ENCODE measurements around the gene DENND2A. TPM values are rescaled to one million over a fixed set of nuclear protein-coding genes. Genes with fewer than 3 reads are reported as not detected.
"Not testable (repeated sequence)": the region's sequence is repeated elsewhere in the genome, so short reads cannot be mapped to it uniquely, and the experiment has no call there.

The DENND2A gene
- total and polyA plus RNA-seq, 3 experiments from 2014 or later = not detected

DNA sequence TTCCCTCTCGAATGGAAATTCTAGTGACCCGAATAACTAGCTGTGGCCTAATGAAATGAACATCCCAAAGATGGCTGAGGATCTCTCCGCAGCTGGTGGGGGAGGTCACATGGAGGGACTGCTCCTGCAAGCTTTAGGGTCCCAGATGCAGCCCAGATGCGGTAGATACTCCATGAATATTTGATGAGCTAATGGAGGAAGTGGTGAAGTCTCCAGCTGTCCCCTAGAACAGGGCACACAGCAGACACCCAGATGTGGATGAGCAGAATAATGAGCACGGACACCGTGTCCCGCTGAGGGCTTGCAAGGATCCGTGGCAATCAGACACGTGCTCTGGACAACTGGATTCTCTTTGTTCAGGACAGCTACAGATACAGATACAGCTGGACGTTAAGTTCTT lies 59.2 kb downstream of the DENND2A start:
- no peaks in the 10 kb centered on the region for H3K4me1 ChIP-seq (ENCODE audit: insufficient read depth, low read length)
- Mint-ChIP-seq H3K9me3 (no peaks in the 10 kb centered on the region), H3K4me3 (no peak overlapping the region), H3K36me3 (no peaks in the 10 kb centered on the region), H3K27ac (no peak overlapping the region), H3K27me3 (peaks cover 5 to 22% of the 10 kb centered on the region in 2 donors), H3K4me1 (no peaks in the 10 kb centered on the region)
- CTCF ChIA-PET = no interaction called here
- DNase-seq = no peak
- no peak overlapping the region for H3K27ac ChIP-seq (ENCODE audit: low read depth, low read length)
- no peaks in the 10 kb centered on the region for H3K36me3 ChIP-seq (ENCODE audit: insufficient read depth, low read length)
- POLR2A ChIA-PET = no interaction called here
- no peaks in the 10 kb centered on the region for H3K27me3 ChIP-seq (ENCODE audit: insufficient read depth, low read length, poor library complexity, severe bottlenecking)
- no peaks in the 10 kb centered on the region for H3K9me3 ChIP-seq (ENCODE audit: low read length)
- H3K4me3 ChIP-seq (ENCODE audit: low read length) = no peak overlapping the region

DNA sequence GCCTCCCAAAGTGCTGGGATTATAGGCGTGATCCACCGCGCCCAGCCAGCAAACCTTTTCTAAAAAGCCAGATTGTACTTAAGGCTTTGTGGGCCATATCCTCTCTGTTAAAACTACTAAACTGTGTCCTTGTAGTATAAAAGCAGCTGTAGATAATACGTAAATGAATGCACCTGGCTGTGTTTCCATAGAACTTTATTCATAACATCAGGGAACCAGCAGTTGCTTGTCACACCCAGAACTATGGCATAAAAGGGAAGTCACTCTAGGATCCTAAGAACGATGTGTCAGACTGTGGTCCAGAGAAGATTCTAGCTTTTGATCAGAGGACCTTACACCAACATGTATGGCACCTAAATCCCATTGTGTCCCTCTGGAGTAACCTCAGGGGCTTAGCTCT lies 63.0 kb downstream of the DENND2A start:
- Mint-ChIP-seq H3K4me1 (no peaks in the 10 kb centered on the region), H3K27me3 (peaks cover 8 to 29% of the 10 kb centered on the region in 2 donors), H3K27ac (no peak overlapping the region), H3K36me3 (no peaks in the 10 kb centered on the region), H3K4me3 (no peak overlapping the region), H3K9me3 (no peaks in the 10 kb centered on the region)
- Histone ChIP-seq H3K9me3 (ENCODE audit: low read length) (no peaks in the 10 kb centered on the region), H3K27me3 (ENCODE audit: insufficient read depth, low read length, poor library complexity, severe bottlenecking) (no peaks in the 10 kb centered on the region), H3K36me3 (ENCODE audit: insufficient read depth, low read length) (no peaks in the 10 kb centered on the region), H3K4me1 (ENCODE audit: insufficient read depth, low read length) (no peaks in the 10 kb centered on the region), H3K27ac (ENCODE audit: low read depth, low read length) (no peak overlapping the region), H3K4me3 (ENCODE audit: low read length) (no peak overlapping the region)
- POLR2A ChIA-PET = no interaction called here
- CTCF ChIA-PET = no interaction called here
- no peak for DNase-seq

DNA sequence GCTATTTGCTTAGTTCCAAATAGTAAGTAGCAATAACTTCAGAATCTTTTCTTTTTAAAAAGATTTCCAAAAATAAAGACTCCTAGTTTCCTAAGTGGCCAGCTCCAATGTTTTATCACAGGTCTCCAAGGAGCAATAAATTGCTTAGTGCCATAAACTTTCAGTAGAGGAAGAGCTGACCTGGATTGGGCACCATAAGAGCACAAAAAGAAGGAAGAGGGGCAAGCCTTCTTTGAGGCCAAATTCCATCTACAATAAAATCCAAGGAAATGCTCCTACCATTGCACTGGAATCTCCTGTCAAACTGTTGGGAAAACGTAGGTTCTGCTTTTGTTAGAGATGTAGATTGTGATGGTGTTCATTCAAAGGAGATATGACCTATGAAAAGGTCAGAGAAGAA lies 64.0 kb downstream of the DENND2A start:
- no peak overlapping the region for H3K27ac ChIP-seq (ENCODE audit: low read depth, low read length)
- no peaks in the 10 kb centered on the region for H3K4me1 ChIP-seq (ENCODE audit: insufficient read depth, low read length)
- Mint-ChIP-seq H3K36me3 (no peaks in the 10 kb centered on the region), H3K27me3 (peaks cover 8 to 29% of the 10 kb centered on the region in 2 donors), H3K4me3 (no peak overlapping the region), H3K4me1 (no peaks in the 10 kb centered on the region), H3K9me3 (no peaks in the 10 kb centered on the region), H3K27ac (no peak overlapping the region)
- no peaks in the 10 kb centered on the region for H3K27me3 ChIP-seq (ENCODE audit: insufficient read depth, low read length, poor library complexity, severe bottlenecking)
- ChIA-PET POLR2A (no interaction called here), CTCF (no interaction called here)
- no peak for DNase-seq
- no peaks in the 10 kb centered on the region for H3K36me3 ChIP-seq (ENCODE audit: insufficient read depth, low read length)
- H3K9me3 ChIP-seq (ENCODE audit: low read length) = no peaks in the 10 kb centered on the region
- H3K4me3 ChIP-seq (ENCODE audit: low read length) = no peak overlapping the region

DNA sequence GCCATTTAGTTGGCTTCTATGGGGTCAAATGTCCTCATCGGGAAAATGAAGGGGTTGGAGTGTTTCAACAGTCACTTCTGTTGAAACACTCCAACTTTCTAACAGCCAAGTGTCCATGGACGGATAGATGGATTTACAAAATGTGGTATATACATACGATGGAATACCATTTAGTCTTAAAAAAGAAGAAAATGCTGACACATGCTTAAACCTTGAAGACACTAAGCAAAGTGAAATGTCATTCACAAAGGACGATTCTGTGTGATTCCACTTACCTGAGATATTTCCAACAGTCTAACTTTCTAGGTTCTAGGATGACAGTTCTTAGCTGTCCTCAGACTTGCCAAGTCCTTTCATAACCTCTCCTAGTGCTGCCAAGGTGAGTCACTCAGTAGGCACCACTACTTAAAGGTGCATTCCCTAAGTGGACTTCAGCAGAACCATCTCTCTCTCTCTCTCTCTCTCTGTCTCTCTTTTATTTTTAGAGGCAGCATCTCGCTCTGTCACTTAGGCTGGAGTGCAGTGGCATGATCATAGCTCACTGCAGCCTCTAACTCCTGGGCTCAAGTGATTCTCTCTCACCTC lies 69.0 kb downstream of the DENND2A start:
- no peak for DNase-seq
- Histone ChIP-seq H3K4me1 (ENCODE audit: insufficient read depth, low read length) (no peaks in the 10 kb centered on the region), H3K27me3 (ENCODE audit: insufficient read depth, low read length, poor library complexity, severe bottlenecking) (no peaks in the 10 kb centered on the region), H3K27ac (ENCODE audit: low read depth, low read length) (no peak overlapping the region), H3K4me3 (ENCODE audit: low read length) (no peak overlapping the region), H3K36me3 (ENCODE audit: insufficient read depth, low read length) (no peaks in the 10 kb centered on the region), H3K9me3 (ENCODE audit: low read length) (no peaks in the 10 kb centered on the region)
- peaks cover 4 to 20% of the 10 kb centered on the region in 2 donors for H3K27me3 Mint-ChIP-seq
- POLR2A ChIA-PET = no interaction called here
- no peaks in the 10 kb centered on the region for H3K9me3 Mint-ChIP-seq
- no peak overlapping the region for H3K4me3 Mint-ChIP-seq
- no peaks in the 10 kb centered on the region for H3K36me3 Mint-ChIP-seq
- no peaks in the 10 kb centered on the region for H3K4me1 Mint-ChIP-seq
- H3K27ac Mint-ChIP-seq = no peak overlapping the region
- CTCF ChIA-PET = no interaction called here

DNA sequence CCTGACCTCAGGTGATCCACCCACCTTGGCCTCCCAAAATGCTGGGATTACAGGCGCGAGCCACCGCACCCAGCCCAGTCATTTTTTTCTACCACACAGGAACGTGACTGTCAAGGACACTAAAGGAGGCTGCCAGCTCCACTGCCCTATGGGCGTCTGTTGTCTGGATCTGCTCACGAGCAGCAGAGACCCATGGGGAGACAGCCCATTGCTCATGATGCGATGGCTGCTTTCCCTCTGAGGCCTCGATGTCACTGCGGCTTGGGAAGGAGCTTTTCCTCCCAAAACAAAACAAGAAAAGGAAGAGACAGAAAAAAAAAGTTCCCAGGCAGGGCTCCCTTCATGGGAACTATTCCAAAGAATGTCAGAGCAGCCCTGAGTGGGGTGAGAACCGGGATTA lies 70.5 kb downstream of the DENND2A start:
- no peak overlapping the region for H3K4me3 ChIP-seq (ENCODE audit: low read length)
- POLR2A ChIA-PET = no interaction called here

DNA sequence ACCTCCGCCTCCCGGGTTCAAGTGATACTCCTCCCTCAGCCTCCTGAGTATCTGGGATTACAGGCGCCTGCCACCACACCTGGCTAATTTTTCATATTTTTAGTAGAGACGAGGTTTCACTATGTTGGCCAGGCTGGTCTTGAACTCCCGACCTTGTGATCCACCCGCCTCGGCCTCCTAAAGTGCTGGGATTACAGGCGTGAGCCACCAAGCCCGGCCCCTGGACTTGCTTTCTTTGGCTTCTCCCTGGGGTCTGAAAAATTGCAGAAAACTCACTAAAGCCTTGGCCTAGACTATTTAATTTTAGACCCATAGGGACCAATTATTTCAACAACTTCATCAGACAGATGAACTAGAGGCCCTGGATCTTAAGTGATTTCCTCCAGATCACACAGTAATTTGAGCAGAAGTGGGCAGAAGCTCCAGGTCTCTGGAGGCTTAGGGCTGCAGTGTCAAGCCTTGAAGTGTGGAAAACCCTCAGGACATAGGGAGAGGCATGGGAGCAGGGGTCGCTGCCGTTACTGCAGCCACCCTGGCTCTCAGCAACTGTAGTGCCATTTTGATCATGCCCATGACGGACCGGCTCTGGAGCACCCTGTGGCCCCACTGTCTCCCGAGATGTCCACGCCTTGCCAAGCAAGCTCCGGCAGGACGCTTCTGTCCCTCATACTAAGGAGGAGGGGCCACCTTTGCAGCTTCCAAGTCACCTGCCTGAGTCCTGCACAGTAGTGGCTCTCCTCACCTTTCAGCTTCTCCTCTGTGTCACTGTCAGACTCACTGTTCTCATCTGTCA lies 72.4 kb downstream of the DENND2A start:
- Histone ChIP-seq H3K27ac (ENCODE audit: low read depth, low read length) (no peak overlapping the region), H3K36me3 (ENCODE audit: insufficient read depth, low read length) (no peaks in the 10 kb centered on the region), H3K4me3 (ENCODE audit: low read length) (no peak overlapping the region), H3K27me3 (ENCODE audit: insufficient read depth, low read length, poor library complexity, severe bottlenecking) (no peaks in the 10 kb centered on the region), H3K4me1 (ENCODE audit: insufficient read depth, low read length) (no peaks in the 10 kb centered on the region), H3K9me3 (ENCODE audit: low read length) (no peaks in the 10 kb centered on the region)
- DNase-seq = no peak
- H3K9me3 Mint-ChIP-seq = no peaks in the 10 kb centered on the region
- ChIA-PET CTCF (no interaction called here), POLR2A (no interaction called here)
- no peak overlapping the region for H3K4me3 Mint-ChIP-seq
- H3K36me3 Mint-ChIP-seq = no peaks in the 10 kb centered on the region
- no peaks in the 10 kb centered on the region for H3K4me1 Mint-ChIP-seq
- H3K27me3 Mint-ChIP-seq = peaks cover 3 to 19% of the 10 kb centered on the region in 2 donors
- no peak overlapping the region for H3K27ac Mint-ChIP-seq

More for the DNA sequence above, 70.5 kb downstream of the DENND2A start:
- no peak overlapping the region for H3K27ac ChIP-seq (ENCODE audit: low read depth, low read length)
- no peak overlapping the region for H3K27ac Mint-ChIP-seq
- no peak for DNase-seq
- no peaks in the 10 kb centered on the region for H3K36me3 Mint-ChIP-seq
- H3K4me1 ChIP-seq (ENCODE audit: insufficient read depth, low read length) = no peaks in the 10 kb centered on the region
- peaks cover 4 to 24% of the 10 kb centered on the region in 2 donors for H3K27me3 Mint-ChIP-seq
- H3K36me3 ChIP-seq (ENCODE audit: insufficient read depth, low read length) = no peaks in the 10 kb centered on the region
- no peaks in the 10 kb centered on the region for H3K4me1 Mint-ChIP-seq
- CTCF ChIA-PET = no interaction called here
- no peaks in the 10 kb centered on the region for H3K9me3 ChIP-seq (ENCODE audit: low read length)
- H3K4me3 Mint-ChIP-seq = no peak overlapping the region
- H3K9me3 Mint-ChIP-seq = no peaks in the 10 kb centered on the region
- no peaks in the 10 kb centered on the region for H3K27me3 ChIP-seq (ENCODE audit: insufficient read depth, low read length, poor library complexity, severe bottlenecking)

DNA sequence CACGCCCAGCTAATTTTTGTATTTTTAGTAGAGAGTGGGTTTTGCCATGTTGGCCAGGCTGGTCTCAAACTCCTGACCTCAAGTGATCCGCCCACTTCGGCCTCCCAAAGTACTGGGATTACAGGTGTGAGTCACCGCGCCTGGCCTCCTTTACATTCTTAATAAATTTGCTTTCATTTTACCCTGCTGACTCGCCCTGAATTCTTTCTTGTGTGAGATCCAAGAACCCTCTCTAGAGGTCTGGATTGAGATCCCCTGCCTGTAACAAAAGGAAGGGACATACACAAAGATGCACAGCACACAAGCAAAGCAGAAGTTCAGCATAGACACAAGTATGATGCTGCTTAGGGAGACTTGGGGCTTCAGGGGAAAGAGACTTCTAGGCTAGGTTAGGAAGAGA lies 74.4 kb downstream of the DENND2A start:
- H3K9me3 Mint-ChIP-seq, CTCF ChIA-PET: not testable (repeated sequence)

DNA sequence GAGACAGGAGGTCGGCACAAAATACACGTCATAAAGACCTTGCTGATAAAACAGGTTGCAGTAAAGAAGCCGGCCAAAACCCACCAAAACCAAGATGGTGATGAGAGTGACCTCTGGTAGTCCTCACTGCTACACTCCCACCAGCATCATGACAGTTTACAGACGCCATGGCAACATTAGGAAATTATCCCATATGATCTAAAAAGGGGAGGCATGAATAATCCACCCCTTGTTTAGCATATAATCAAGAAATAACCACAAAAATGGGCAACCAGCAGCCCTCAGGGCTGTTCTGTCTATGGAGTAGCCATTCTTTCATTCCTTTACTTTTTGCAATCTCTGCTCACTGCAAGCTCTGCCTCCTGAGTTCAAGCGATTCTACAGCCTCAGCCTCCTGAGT lies 74.9 kb downstream of the DENND2A start:
- H3K4me3 Mint-ChIP-seq; POLR2A ChIA-PET; H3K4me1 ChIP-seq (ENCODE audit: insufficient read depth, low read length); H3K27ac Mint-ChIP-seq; H3K4me3 ChIP-seq (ENCODE audit: low read length); H3K27me3 ChIP-seq (ENCODE audit: insufficient read depth, low read length, poor library complexity, severe bottlenecking); H3K9me3 Mint-ChIP-seq; CTCF ChIA-PET; DNase-seq; H3K4me1 Mint-ChIP-seq; H3K9me3 ChIP-seq (ENCODE audit: low read length); H3K27ac ChIP-seq (ENCODE audit: low read depth, low read length); H3K36me3 Mint-ChIP-seq; H3K36me3 ChIP-seq (ENCODE audit: insufficient read depth, low read length): not testable (repeated sequence)
- H3K27me3 Mint-ChIP-seq = peaks cover 1 to 12% of the 10 kb centered on the region in 2 donors

More for the DNA sequence above, 74.4 kb downstream of the DENND2A start:
- H3K36me3 Mint-ChIP-seq; H3K27me3 ChIP-seq (ENCODE audit: insufficient read depth, low read length, poor library complexity, severe bottlenecking); H3K36me3 ChIP-seq (ENCODE audit: insufficient read depth, low read length); H3K4me1 ChIP-seq (ENCODE audit: insufficient read depth, low read length); H3K4me3 Mint-ChIP-seq; H3K4me1 Mint-ChIP-seq; DNase-seq; H3K9me3 ChIP-seq (ENCODE audit: low read length); H3K27ac ChIP-seq (ENCODE audit: low read depth, low read length); H3K4me3 ChIP-seq (ENCODE audit: low read length); POLR2A ChIA-PET: not testable (repeated sequence)
- Mint-ChIP-seq H3K27ac (peak overlapping the region in 1 of 8 donors; percentile 64), H3K27me3 (peaks cover 1 to 13% of the 10 kb centered on the region in 2 donors)

Measured in CD8-positive, alpha-beta memory T cell (primary cell).